AG04450 (cell line): ENCODE measurements around the gene SPDYE2B. TPM values are rescaled to one million over a fixed set of nuclear protein-coding genes. Genes with fewer than 3 reads are reported as not detected.
A peak's percentile ranks its signal among the peaks of the same experiment; 100 is the strongest.
"Not testable (repeated sequence)": the region's sequence is repeated elsewhere in the genome, so short reads cannot be mapped to it uniquely, and the experiment has no call there.

ENCODE experiments used
- CTCF ChIA-PET: fragments of 300-600, 350-600 bp; formaldehyde crosslinking; extraction: SDS; loops from one replicate; lab custom pipeline; 2022; ENCODE audit warnings: antibody characterized with exemption, inconsistent platforms; lab: Charles Lee
- POLR2A ChIA-PET: fragments of 350-600 bp; formaldehyde crosslinking; extraction: SDS; loops from one replicate; lab custom pipeline; 2021; ENCODE audit warnings: antibody characterized with exemption, inconsistent platforms; lab: Yijun Ruan, JAX
- DNase-seq: peaks from one replicate; pipeline ENCODE4 v3.0.0-alpha.2; 2011; ENCODE audit warnings: low read depth, low spot score
- H3K27ac ChIP-seq: one replicate; pipeline ENCODE4 v1.5.1; 2012; ENCODE audit warnings: low read depth, low read length, control low read depth
- H3K27me3 ChIP-seq: one replicate; pipeline ENCODE4 v1.6.0; 2012; ENCODE audit warnings: low read length; ENCODE audit not compliant: control insufficient read depth, insufficient read depth
- H3K4me3 ChIP-seq: 2 replicates; pipeline ENCODE4 v1.5.1; 2011; ENCODE audit warnings: mild to moderate bottlenecking, low read depth, low read length, control low read depth
- H3K9me3 ChIP-seq: 2 replicates; pipeline ENCODE4 v1.5.1; 2012; ENCODE audit warnings: low read length; ENCODE audit not compliant: control insufficient read depth, insufficient read depth
- polyA minus RNA-seq: library from RNA; depleted of rRNA, polyadenylated mRNA; stranded (reverse); fragments of >200 nt; gene quantifications from 2 replicates; pipeline ENCODE4 v1.2.3, GENCODE V29; 2011; rRNA and poly(A)+ RNA removed
- polyA plus RNA-seq: library from polyadenylated mRNA; depleted of rRNA; stranded (reverse); fragments of >200 nt; gene quantifications from 2 replicates; pipeline ENCODE4 v1.2.3, GENCODE V29; 2011; rRNA removed

The SPDYE2B gene, protein sequence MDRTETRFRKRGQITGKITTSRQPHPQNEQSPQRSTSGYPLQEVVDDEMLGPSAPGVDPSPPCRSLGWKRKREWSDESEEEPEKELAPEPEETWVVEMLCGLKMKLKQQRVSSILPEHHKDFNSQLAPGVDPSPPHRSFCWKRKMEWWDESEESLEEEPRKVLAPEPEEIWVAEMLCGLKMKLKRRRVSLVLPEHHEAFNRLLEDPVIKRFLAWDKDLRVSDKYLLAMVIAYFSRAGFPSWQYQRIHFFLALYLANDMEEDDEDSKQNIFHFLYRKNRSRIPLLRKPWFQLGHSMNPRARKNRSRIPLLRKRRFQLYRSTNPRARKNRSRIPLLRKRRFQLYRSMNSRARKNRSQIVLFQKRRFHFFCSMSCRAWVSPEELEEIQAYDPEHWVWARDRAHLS
- polyA plus RNA-seq (not detected in 2 replicates), polyA minus RNA-seq (not detected in 2 replicates)

DNA sequence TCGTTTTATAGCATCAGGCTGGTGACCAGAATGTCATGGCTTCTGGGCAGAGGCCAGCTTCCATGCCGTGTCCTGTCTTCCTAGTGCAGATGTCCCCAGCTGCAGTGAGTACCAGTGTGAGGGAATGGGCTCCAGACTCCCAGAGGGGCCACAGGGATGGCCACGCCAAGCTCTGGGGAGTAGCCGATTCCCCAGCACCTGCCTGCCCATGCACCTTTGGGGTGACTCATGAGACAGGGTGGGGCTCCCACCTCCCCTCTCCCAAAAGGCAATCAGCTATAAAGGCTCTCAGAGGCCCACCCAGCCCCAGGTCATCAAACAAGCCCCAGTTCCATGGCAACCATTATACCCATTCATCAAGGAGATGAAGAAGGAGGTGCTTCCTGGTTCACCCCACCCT, at the start of gene SPDYE2B:
SPDYE2B (plus strand) TSS at position 396 of the 400 bp plus-strand sequence. CDS start 2,030 bp downstream, outside the sequence.
- H3K4me3 ChIP-seq, H3K27me3 ChIP-seq, DNase-seq, POLR2A ChIA-PET, H3K27ac ChIP-seq, CTCF ChIA-PET, H3K9me3 ChIP-seq: not testable (repeated sequence)

DNA sequence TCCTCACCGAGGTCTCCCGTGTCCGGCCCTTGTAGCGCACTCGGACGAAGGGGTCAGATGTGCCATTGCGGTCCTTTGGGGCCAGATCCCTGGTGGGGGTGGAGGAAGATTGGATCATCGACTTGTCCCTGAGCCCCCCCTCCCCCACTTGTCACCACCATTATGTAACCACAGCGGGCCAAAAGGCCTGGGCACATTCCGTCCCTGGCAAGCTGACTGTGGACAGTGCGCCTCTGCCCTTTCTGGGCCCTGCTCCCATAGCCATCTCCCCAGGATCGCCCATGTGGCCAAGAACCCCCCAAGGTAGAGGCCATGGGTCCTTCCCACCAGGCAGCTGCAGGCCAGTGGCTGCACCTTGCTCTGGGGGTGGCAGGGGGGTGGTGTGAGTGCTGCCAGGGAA, 47.8 kb upstream of the SPDYE2B start:
- DNase-seq, CTCF ChIA-PET, POLR2A ChIA-PET: not testable (repeated sequence)

DNA sequence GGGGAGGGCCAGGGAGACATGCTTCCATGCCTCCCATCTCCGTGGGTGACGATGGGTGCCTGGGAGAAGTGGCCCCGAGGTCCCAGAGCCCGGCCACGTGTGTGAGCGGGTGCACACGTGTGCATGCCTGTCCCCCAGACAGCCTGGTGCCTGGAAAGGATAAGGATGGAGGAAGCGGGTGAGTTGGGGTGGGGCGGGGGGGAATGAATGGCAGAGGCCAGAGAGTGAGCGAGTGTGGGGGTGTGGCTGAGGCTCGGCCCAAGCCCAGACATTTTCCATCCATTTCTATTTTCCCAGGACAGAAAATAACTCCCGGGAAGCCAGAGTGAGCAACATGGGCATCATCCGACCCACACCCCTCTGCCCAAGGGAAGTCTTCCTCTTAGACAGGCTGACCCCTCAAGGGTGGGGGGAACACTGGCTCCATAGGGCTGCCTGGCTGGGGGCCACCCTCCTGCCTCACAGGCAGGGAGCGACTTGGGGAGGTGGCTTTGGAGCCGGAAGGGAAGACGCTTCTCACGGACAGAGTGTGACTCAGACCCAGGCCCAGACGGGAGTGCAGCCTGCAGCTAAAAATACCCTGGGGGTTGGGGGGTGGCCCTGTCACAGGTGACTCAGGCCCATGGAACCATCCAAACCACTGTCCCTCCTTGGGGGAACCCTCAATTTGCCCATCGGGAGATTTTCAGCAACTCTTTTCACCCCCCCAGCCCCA, 45.5 kb upstream of the SPDYE2B start:
- H3K4me3 ChIP-seq, DNase-seq, H3K27me3 ChIP-seq, CTCF ChIA-PET, H3K27ac ChIP-seq, H3K9me3 ChIP-seq: not testable (repeated sequence)
- POLR2A ChIA-PET = interaction anchor here (0.7 kb wide), 1 partner anchor 531 kb away, joined by 3 read pairs; no protein-coding TSS in a partner anchor

More for the DNA sequence above, 47.8 kb upstream of the SPDYE2B start:
- not testable (repeated sequence) for H3K27me3 ChIP-seq, H3K9me3 ChIP-seq, H3K27ac ChIP-seq, H3K4me3 ChIP-seq

DNA sequence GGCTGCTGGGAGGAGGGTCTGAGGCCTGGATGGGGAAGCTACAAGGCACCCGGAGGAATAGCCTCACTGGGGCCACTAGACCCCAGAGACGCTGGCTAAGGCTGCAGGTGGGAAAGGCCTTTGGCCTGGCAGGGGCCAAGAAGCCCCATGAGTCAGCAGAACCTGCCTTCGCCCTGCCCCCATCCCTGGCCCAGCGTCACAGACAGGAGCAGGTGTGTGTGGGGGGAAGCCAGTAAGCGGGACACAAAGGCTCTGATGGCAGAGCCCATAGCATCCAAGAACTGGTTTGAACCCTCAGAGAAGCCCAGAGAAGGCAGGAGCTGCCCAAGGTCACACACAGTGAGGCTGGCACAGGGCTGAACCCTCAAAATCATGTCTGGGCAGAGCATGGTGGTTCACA, 43.3 kb upstream of the SPDYE2B start:
- H3K27ac ChIP-seq, POLR2A ChIA-PET, H3K9me3 ChIP-seq, DNase-seq, CTCF ChIA-PET, H3K27me3 ChIP-seq, H3K4me3 ChIP-seq: not testable (repeated sequence)

DNA sequence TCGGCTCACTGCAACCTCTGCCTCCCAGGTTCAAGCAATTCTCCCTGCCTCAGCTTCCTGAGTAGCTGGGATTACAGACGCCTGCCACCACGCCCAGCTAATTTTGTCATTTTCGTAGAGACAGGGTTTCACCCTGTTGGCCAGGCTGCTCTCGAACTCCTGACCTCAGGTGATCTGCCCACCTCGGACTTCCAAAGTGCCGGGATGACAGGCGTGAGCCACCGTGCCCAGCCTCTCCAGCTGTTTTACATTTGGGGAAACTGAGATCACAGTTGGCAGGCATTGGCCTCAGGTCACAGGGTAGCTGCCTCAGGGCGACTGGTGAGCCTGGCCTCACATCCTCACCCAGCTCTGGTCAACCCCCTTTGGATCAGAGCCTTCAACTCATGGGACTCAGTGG, 40.4 kb upstream of the SPDYE2B start:
- CTCF ChIA-PET, H3K4me3 ChIP-seq, H3K9me3 ChIP-seq, POLR2A ChIA-PET, DNase-seq, H3K27ac ChIP-seq, H3K27me3 ChIP-seq: not testable (repeated sequence)

DNA sequence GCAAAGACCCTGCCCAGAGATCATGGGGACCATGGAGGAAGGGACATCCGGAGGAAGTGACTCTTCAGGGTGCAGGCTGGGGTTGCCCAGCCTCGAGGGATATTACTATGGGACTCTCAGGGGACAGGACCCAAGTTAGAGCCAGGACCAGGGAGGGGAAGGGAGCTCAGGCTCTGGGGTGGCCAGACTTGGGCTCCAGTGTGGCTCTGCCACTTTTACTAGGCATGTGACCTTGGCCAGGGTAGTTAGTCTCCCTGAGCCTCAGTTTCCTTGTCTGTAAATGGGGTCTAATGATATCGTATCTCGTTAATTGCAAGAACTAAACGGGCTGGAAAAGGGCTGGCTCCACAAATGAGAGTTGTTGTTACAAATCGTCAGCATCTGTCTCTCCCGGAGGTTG, 39.7 kb upstream of the SPDYE2B start:
- H3K9me3 ChIP-seq, POLR2A ChIA-PET, DNase-seq, CTCF ChIA-PET, H3K27me3 ChIP-seq, H3K4me3 ChIP-seq, H3K27ac ChIP-seq: not testable (repeated sequence)

DNA sequence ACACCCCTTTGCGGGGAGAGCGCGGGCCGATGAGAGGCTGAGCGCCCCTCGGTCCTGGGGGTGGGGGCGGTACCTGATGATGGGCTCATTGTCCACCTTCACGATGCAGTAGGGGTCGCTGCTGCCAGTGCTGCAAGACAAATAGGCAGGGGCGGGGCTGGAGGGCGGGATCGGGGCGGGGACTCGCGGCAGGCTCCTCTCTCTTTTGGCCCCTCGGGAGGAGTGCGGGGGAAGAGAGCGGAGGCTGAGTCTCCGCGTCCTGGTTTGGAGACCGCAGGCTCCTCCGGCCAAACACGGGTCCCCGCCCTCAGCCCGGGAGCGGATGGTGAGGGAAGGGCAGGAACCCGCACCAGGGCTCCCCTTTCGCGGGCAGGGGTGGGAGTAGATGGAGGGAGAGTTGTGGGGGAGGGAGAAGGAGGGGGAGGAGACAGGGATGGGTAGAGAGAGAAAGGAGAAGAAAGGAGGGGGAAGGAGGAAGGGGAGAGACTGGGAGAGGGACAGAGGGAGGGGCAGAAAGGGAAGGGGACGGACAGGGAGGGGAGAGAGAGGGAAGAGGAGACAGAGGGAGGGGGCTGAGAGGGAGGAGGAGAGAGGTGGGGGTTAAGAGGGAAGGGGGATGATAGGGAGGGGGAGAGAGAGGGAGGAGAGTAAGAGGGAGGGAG, 39.0 kb upstream of the SPDYE2B start:
- H3K9me3 ChIP-seq, POLR2A ChIA-PET, DNase-seq, CTCF ChIA-PET, H3K27me3 ChIP-seq, H3K27ac ChIP-seq, H3K4me3 ChIP-seq: not testable (repeated sequence)

DNA sequence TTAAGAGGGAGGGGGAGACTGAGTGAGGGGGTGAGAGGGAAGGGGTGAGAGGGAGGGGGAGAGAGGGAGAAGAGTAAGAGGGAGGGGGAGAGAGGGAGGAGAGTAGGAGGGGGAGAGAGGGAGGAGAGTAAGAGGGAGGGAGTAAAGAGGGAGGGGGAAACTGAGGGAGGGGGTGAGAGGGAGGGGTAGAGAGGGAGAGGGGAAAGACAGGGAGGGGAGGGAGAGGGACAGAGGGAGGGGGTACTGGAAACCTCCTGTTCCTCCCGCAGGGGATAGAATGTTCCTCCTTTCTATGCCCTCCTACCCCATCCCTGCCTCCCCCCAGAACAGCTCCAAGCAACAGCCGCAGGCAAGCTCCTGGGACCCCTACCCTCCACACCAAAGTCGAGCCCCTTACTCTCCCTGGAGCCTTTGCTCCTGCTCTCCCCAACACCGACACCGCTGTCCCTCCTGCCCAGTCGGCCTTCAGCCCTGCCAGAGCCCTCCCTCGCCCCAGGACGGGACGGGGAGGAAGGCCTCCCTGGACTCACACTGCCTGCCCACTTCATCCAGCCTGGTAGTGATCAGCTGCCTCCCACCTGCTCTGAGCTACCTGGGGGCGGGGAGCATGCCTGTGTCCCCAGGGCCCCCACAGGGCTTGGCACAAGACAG, 38.3 kb upstream of the SPDYE2B start:
- H3K27ac ChIP-seq = not testable (repeated sequence)

DNA sequence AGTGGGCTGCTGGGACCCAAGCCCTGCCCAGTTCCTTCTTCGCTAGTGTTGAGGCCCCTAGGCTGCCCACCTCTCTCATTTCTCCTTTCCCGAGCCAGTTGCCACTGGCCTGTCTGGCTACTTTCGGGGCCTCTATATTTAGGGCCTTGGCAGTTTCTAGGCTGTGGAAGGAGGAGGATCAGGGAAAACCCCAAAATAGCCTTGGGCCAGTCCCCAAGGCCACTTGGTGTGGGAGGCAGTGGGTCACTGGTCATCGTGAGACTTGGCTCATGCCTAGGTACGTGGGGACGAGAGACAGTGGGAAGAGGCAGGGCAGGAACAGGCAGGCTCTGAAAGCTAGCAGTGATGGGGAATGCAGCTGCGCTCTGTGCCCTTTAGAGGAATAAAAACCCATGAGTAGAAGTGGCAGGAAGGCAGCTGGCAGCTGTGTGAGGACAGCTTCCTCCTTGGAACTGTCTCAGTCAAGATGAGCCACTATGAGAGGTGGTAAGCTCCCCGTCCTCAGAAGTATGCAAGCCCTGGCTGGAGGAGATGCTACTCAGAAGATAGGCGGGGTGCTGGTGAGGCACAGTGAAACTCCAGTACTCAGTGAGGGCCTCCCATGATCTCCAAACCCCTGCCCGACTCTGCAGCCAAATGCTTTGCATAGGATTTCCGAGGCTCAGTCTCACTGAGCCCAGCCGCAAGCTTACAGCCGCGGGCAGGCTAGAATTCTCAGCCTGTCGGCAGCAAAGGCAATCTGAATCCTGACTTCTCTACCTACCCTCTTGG, 36.4 kb upstream of the SPDYE2B start:
- POLR2A ChIA-PET, CTCF ChIA-PET, H3K27me3 ChIP-seq: not testable (repeated sequence)

More for the DNA sequence above, 38.3 kb upstream of the SPDYE2B start:
- POLR2A ChIA-PET, H3K27me3 ChIP-seq, DNase-seq, CTCF ChIA-PET, H3K9me3 ChIP-seq: not testable (repeated sequence)
- H3K4me3 ChIP-seq = peak overlapping the region; percentile 40; the same call in 1 of the 2 replicates

DNA sequence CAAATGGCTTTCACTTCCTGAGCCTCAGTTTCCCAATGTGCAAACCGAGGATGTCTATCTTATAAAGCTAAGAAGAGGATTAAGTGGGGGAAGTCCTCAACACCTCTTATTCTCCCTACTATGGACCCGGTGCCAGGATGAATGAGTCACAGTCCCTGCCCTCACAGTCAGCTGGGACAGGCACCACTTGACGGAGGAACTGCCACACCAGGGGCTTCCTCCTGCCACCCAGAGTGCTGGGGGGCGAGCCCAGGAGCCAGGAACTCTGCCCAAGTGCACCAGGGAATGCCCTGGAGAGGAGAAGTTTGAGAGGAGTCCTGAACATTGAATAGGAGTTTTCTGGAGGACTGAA, 35.8 kb upstream of the SPDYE2B start:
- DNase-seq, H3K27ac ChIP-seq, H3K9me3 ChIP-seq, POLR2A ChIA-PET, CTCF ChIA-PET, H3K27me3 ChIP-seq, H3K4me3 ChIP-seq: not testable (repeated sequence)

More for the DNA sequence above, 36.4 kb upstream of the SPDYE2B start:
- H3K4me3 ChIP-seq, H3K9me3 ChIP-seq, H3K27ac ChIP-seq, DNase-seq: not testable (repeated sequence)

DNA sequence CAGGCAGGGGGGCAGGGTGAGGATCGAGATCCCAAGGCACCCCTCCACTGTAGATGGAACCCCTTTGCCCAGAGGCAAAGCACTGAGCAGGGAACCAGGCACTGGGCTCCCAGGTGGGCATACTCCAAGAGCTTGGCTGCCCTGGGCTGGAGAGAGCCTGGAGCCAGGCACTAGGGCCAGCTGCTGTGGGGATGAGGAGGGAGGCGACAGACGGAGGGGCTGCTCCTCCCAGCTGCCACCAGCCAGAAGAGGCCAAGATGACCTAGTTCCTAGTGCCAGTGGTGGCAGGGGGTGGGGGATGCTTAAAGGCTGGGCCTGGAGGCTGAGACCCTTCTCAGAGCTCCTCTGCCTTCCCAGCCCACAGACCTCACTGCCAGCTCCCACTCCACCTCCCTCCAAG, 35.2 kb upstream of the SPDYE2B start:
- H3K27me3 ChIP-seq, CTCF ChIA-PET, H3K9me3 ChIP-seq, POLR2A ChIA-PET, H3K4me3 ChIP-seq, H3K27ac ChIP-seq, DNase-seq: not testable (repeated sequence)
